Endothelial cell of umbilical vein (primary cell): ENCODE results near the gene ARHGEF37. TPM values are rescaled to one million over a fixed set of nuclear protein-coding genes. Genes with fewer than 3 reads are reported as not detected.

Source experiments
- BruUV-seq: library from RNA; stranded (reverse); fragments of 400-500 nt; replicated peaks from 2 replicates; lab custom pipeline; 2021; lab: Mats Ljungman, UMichigan
- CTCF ChIA-PET: fragments of 300-600, 350-600 bp; sonication (Branson Sonifier 250); formaldehyde crosslinking; loops from one replicate; lab custom pipeline; 2021; ENCODE audit warnings: antibody characterized with exemption, inconsistent platforms; lab: Charles Lee
- POLR2A ChIA-PET: fragments of 300-600, 350-600 bp; sonication (Branson Sonifier 250); formaldehyde crosslinking; loops from one replicate; lab custom pipeline; 2021; ENCODE audit warnings: antibody characterized with exemption, inconsistent platforms; lab: Charles Lee
- DNase-seq: peaks from one replicate; pipeline ENCODE4 v3.0.0-alpha.2; 2011; ENCODE audit warnings: low read depth, low spot score
- FAIRE-seq: peaks from 2 replicates; lab custom pipeline; 2011; peaks lifted over from hg19 to GRCh38; lab: Jason Lieb, UNC
- H2AFZ ChIP-seq: 2 replicates; pipeline ENCODE4 v1.6.0; 2012; ENCODE audit warnings: low read depth, low read length, control low read depth, inconsistent platforms
- H3K27ac ChIP-seq: 2 replicates; pipeline ENCODE4 v1.5.1; 2011; ENCODE audit warnings: low read depth, mild to moderate bottlenecking, control low read depth, low read length, moderate library complexity; ENCODE audit not compliant: insufficient read depth
- H3K27me3 ChIP-seq, 2 experiments: 2 replicates each; pipeline versions ENCODE4 v1.6.0 to v1.6.1; 2011; ENCODE audit warnings: low read length in 2 of 2, mixed read lengths in 1 of 2; ENCODE audit not compliant: control insufficient read depth in 2 of 2, insufficient read depth in 2 of 2
- H3K36me3 ChIP-seq, 2 experiments: 2 replicates in 1 of 2; 3 replicates in 1 of 2; pipeline ENCODE4 v1.5.1; 2011; ENCODE audit warnings: low read length in 2 of 2, mild to moderate bottlenecking in 1 of 2, moderate library complexity in 1 of 2; ENCODE audit not compliant: control insufficient read depth in 2 of 2, insufficient read depth in 2 of 2; ENCODE audit errors: extremely low read depth in 1 of 2
- H3K4me1 ChIP-seq: 3 replicates; pipeline ENCODE4 v1.5.1; 2011; ENCODE audit warnings: mild to moderate bottlenecking, low read length; ENCODE audit not compliant: control insufficient read depth, insufficient read depth; ENCODE audit errors: extremely low read depth
- H3K4me2 ChIP-seq: 2 replicates; pipeline ENCODE4 v1.6.1; 2011; ENCODE audit warnings: low read length, control low read depth, mixed read lengths; ENCODE audit not compliant: insufficient read depth
- H3K4me3 ChIP-seq, 3 experiments: fragments of 200-600 bp in 1 of 3; sonication (generic), shearing (Covaris generic) in 1 of 3; replicated peaks in 1 of 3; 2 replicates each; pipeline ENCODE4 v1.5.1; 2011 to 2016; ENCODE audit warnings: control low read depth in 3 of 3, low read length in 3 of 3, mild to moderate bottlenecking in 2 of 3, inconsistent platforms in 1 of 3, low read depth in 1 of 3, moderate library complexity in 1 of 3; ENCODE audit not compliant: insufficient read depth in 1 of 3
- H3K79me2 ChIP-seq: 2 replicates; pipeline ENCODE4 v1.6.0; 2012; ENCODE audit warnings: low read length, inconsistent platforms; ENCODE audit not compliant: control insufficient read depth, insufficient read depth
- H3K9ac ChIP-seq: replicated peaks from 2 replicates; pipeline ENCODE3; 2011; ENCODE audit warnings: low read length, control low read depth; ENCODE audit not compliant: insufficient read depth; ENCODE audit errors: extremely low read depth
- H3K9me1 ChIP-seq: replicated peaks from 3 replicates; pipeline ENCODE4 v1.6.0; 2011; ENCODE audit warnings: mild to moderate bottlenecking, low read length; ENCODE audit not compliant: control insufficient read depth, insufficient read depth; ENCODE audit errors: extremely low read depth
- H3K9me3 ChIP-seq: replicated peaks from 2 replicates; pipeline ENCODE4 v1.5.1; 2012; ENCODE audit warnings: low read length, inconsistent platforms; ENCODE audit not compliant: control insufficient read depth, insufficient read depth
- H4K20me1 ChIP-seq: replicated peaks from 2 replicates; pipeline ENCODE3; 2011; ENCODE audit warnings: mild to moderate bottlenecking, low read length; ENCODE audit not compliant: control insufficient read depth, insufficient read depth; ENCODE audit errors: extremely low read depth
- EZH2 ChIP-seq: IDR thresholded peaks from 2 replicates; pipeline ENCODE4 v1.6.1; 2012; ENCODE audit warnings: borderline replicate concordance, low read depth, mild to moderate bottlenecking, moderate library complexity, low read length, inconsistent platforms; ENCODE audit not compliant: severe bottlenecking
- FOS ChIP-seq: IDR thresholded peaks from 2 replicates; pipeline ENCODE4 v1.6.1; 2011; ENCODE audit warnings: mild to moderate bottlenecking, low read length, moderate library complexity, borderline replicate concordance; ENCODE audit not compliant: insufficient read depth
- GATA2 ChIP-seq: IDR thresholded peaks from 2 replicates; pipeline ENCODE4 v1.7.0; 2011; ENCODE audit warnings: low read depth, mild to moderate bottlenecking, moderate library complexity, mixed read lengths, low read length; ENCODE audit not compliant: insufficient read length, insufficient read depth
- JUN ChIP-seq: IDR thresholded peaks from 2 replicates; pipeline ENCODE4 v1.6.1; 2011; ENCODE audit warnings: borderline replicate concordance, low read depth; ENCODE audit not compliant: insufficient read length, insufficient read depth
- MAX ChIP-seq: IDR thresholded peaks from 2 replicates; pipeline ENCODE4 v1.6.1; 2011; ENCODE audit not compliant: insufficient read depth, insufficient read length
- MYC ChIP-seq: IDR thresholded peaks from one replicate; pipeline ENCODE4 v1.6.1; 2011; ENCODE audit warnings: mild to moderate bottlenecking, low read depth, low read length
- POLR2A ChIP-seq: IDR thresholded peaks from 2 replicates; pipeline ENCODE4 v1.6.1; 2012; ENCODE audit warnings: low read depth, mild to moderate bottlenecking, control low read depth, low read length
- POLR2AphosphoS5 ChIP-seq: IDR thresholded peaks from 2 replicates; pipeline ENCODE4 v1.6.1; 2012; ENCODE audit warnings: low read depth, mild to moderate bottlenecking, control low read depth, low read length, moderate library complexity; ENCODE audit not compliant: insufficient read depth
- dilution Hi-C: fragments of 300-500 bp; cut with MboI; formaldehyde crosslinking; loops from one replicate; pipeline ENCODE4 v1.15.0; 2019; ENCODE audit warnings: low sequenced_read_pairs; ENCODE audit not compliant: extremely low pct_ligation_motif_present
- intact Hi-C: fragments of 100-400 bp; cut with micrococcal nuclease; formaldehyde crosslinking; loops from one replicate; pipeline ENCODE4 v1.10.0; 2022
- polyA plus RNA-seq, 4 experiments: library from polyadenylated mRNA; depleted of rRNA in 3 of 4; stranded (reverse) in 3 of 4; unstranded in 1 of 4; fragments of >200 nt; gene quantifications; 2 replicates each; pipeline versions ENCODE4 v1.2.1 to v1.2.3, GENCODE V29; 2011 to 2012; ENCODE audit warnings: missing spikeins in 1 of 4
- total RNA-seq: library from RNA; stranded (reverse); gene quantifications from 2 replicates; pipeline ENCODE4 v1.2.3, GENCODE V29; 2021
- TF ChIP-seq, protein P1 (sequence below), 2 donors: IDR thresholded peaks; 1 replicate in 1 of 2; 2 replicates in 1 of 2; pipeline ENCODE4 v1.5.1; 2011; ENCODE audit warnings: low read length in 2 of 2, mild to moderate bottlenecking in 2 of 2, moderate library complexity in 2 of 2, control low read depth in 1 of 2, inconsistent platforms in 1 of 2, low read depth in 1 of 2; ENCODE audit not compliant: insufficient read depth in 1 of 2; ENCODE audit errors: extremely low read depth in 1 of 2

The ARHGEF37 gene
- total and polyA plus RNA-seq, 2 donors (not counting 3 experiments of a cell fraction or from before 2014, with no cell fraction given), result 4.9 to 7.0 TPM

GRCh38 chr5:149561848-149562247 lies 19.4 kb upstream of the ARHGEF37 start:
- dilution Hi-C loops (no loop called here), intact Hi-C loops (loop anchor here (1.0 to 10.0 kb wide), 7 partner anchors 11 to 497 kb away; partner anchors contain the start of genes CSNK1A1 and SH3TC2)
- no peak overlapping the region for H2AFZ ChIP-seq
- FAIRE-seq (peak; percentile 90), DNase-seq (peak; percentile 91)
- H4K20me1 ChIP-seq, result no peaks in the 10 kb centered on the region
- no peaks in the 10 kb centered on the region for H3K36me3 ChIP-seq
- H3K27ac ChIP-seq, result peak overlapping the region; percentile 71
- H3K9ac ChIP-seq, result peak overlapping the region; percentile 75
- ChIA-PET POLR2A (interaction anchor here (0.6 to 3.0 kb wide), 3 partner anchors 11 to 125 kb away, joined by 6 to 34 read pairs (median 6); partner anchors contain the start of genes ARHGEF37 and CSNK1A1), CTCF (interaction anchor here (1.0 to 3.6 kb wide), 26 partner anchors 9 to 296 kb away, joined by 3 to 40 read pairs (median 6); partner anchors contain the start of genes ARHGEF37, CSNK1A1 and PCYOX1L)
- no peaks in the 10 kb centered on the region for H3K27me3 ChIP-seq
- H3K4me1 ChIP-seq, result peaks cover 39% of the 10 kb centered on the region
- H3K9me3 ChIP-seq, result no peaks in the 10 kb centered on the region
- no peaks in the 10 kb centered on the region for H3K79me2 ChIP-seq
- TF ChIP-seq, protein P1, sequence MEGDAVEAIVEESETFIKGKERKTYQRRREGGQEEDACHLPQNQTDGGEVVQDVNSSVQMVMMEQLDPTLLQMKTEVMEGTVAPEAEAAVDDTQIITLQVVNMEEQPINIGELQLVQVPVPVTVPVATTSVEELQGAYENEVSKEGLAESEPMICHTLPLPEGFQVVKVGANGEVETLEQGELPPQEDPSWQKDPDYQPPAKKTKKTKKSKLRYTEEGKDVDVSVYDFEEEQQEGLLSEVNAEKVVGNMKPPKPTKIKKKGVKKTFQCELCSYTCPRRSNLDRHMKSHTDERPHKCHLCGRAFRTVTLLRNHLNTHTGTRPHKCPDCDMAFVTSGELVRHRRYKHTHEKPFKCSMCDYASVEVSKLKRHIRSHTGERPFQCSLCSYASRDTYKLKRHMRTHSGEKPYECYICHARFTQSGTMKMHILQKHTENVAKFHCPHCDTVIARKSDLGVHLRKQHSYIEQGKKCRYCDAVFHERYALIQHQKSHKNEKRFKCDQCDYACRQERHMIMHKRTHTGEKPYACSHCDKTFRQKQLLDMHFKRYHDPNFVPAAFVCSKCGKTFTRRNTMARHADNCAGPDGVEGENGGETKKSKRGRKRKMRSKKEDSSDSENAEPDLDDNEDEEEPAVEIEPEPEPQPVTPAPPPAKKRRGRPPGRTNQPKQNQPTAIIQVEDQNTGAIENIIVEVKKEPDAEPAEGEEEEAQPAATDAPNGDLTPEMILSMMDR (IDR thresholded peaks at IDR 0.05; ENCODE audit: extremely low read depth in 1 of 2, insufficient read depth in 1 of 2, low read depth in 1 of 2, low read length in 2 of 2), result no peak
- TF ChIP-seq EZH2 (no peak), POLR2A (peak; percentile 37), POLR2AphosphoS5 (peak; percentile 69), FOS (peak; percentile 97), GATA2 (peak; percentile 95), MYC (peak; percentile 52), JUN (peak; percentile 98), MAX (no peak)
- peak overlapping the region; percentile 91 for H3K4me2 ChIP-seq
- H3K9me1 ChIP-seq, result no peaks in the 10 kb centered on the region
- H3K4me3 ChIP-seq, result peak overlapping the region in 1 of 3 experiments; percentile 54
- no TSS peak for BruUV-seq
